Omental fat pad (tissue), 4 donors: ENCODE measurements around the gene CDH23. TPM values are rescaled to one million over a fixed set of nuclear protein-coding genes. Genes with fewer than 3 reads are reported as not detected.

Experiments
- ATAC-seq: fragments of 150-250 bp; one replicate; pipeline ENCODE4 v1.9.1; 2016; ENCODE audit warnings: mild to moderate bottlenecking, moderate library complexity; ENCODE audit not compliant: low FRiP score
- DNase-seq: peaks from one replicate; pipeline ENCODE4 v3.0.0-alpha.2; 2019; ENCODE audit warnings: low spot score
- CTCF ChIP-seq, 3 donors: fragments of 450-650 bp; IDR thresholded peaks; one replicate each; pipeline ENCODE4 v1.5.1; 2016 to 2017; ENCODE audit warnings: antibody characterized with exemption in 3 of 3, mild to moderate bottlenecking in 3 of 3, moderate library complexity in 2 of 3
- total RNA-seq, 4 donors: library from RNA; depleted of rRNA; stranded (reverse); fragments of >200 nt; gene quantifications; one replicate each; pipeline ENCODE4 v1.1.0, GENCODE V29; 2016

Gene CDH23
- total RNA-seq, 4 donors from 2014 or later: 25.3 to 41.9 (median 34.4) TPM

GRCh38 chr10:71463111-71463510, 66.4 kb downstream of the CDH23 start:
- no peak for TF ChIP-seq CTCF (IDR thresholded peaks at IDR 0.05)
- ATAC-seq: no peak
- no peak for DNase-seq

- ATAC-seq: no peak
- DNase-seq: no peak
- no peak for TF ChIP-seq CTCF (IDR thresholded peaks at IDR 0.05)
These were observed 69.0 kb downstream of the CDH23 start for GRCh38 chr10:71465551-71466252.

GRCh38 chr10:71466330-71466729, 69.6 kb downstream of the CDH23 start:
- DNase-seq: no peak
- TF ChIP-seq CTCF (IDR thresholded peaks at IDR 0.05): no peak
- no peak for ATAC-seq

GRCh38 chr10:71467161-71467560, 70.4 kb downstream of the CDH23 start:
- DNase-seq (no peak), ATAC-seq (no peak)
- no peak for TF ChIP-seq CTCF (IDR thresholded peaks at IDR 0.05)

- TF ChIP-seq CTCF (IDR thresholded peaks at IDR 0.05): no peak
- DNase-seq (no peak), ATAC-seq (no peak)
These were observed 71.0 kb downstream of the CDH23 start for GRCh38 chr10:71467569-71468362.

GRCh38 chr10:71468363-71469094, 71.8 kb downstream of the CDH23 start:
- DNase-seq: no peak
- no peak for ATAC-seq
- TF ChIP-seq CTCF (IDR thresholded peaks at IDR 0.05): no peak
